OCI-LY1 (cell line): ENCODE measurements around the gene SLC26A11.

Experiments used
- EZH2 ChIP-seq: fragments of 200-600 bp; sonication (generic), shearing (Covaris generic); IDR thresholded peaks from 2 replicates; pipeline ENCODE4 v1.8.0; 2017; ENCODE audit warnings: borderline replicate concordance, mixed run types, mild to moderate bottlenecking, antibody characterized with exemption, low read length, moderate library complexity, mixed read lengths
- TF ChIP-seq, protein P1 (sequence below): fragments of 200-600 bp; sonication (generic), shearing (Covaris generic); IDR thresholded peaks from 2 replicates; pipeline ENCODE4 v1.5.1; 2017; ENCODE audit warnings: mild to moderate bottlenecking, antibody characterized with exemption, low read length, moderate library complexity, mixed read lengths

GRCh38 chr17:80187515-80187941 lies 32.7 kb upstream of the SLC26A11 start:
- TF ChIP-seq, protein P1, sequence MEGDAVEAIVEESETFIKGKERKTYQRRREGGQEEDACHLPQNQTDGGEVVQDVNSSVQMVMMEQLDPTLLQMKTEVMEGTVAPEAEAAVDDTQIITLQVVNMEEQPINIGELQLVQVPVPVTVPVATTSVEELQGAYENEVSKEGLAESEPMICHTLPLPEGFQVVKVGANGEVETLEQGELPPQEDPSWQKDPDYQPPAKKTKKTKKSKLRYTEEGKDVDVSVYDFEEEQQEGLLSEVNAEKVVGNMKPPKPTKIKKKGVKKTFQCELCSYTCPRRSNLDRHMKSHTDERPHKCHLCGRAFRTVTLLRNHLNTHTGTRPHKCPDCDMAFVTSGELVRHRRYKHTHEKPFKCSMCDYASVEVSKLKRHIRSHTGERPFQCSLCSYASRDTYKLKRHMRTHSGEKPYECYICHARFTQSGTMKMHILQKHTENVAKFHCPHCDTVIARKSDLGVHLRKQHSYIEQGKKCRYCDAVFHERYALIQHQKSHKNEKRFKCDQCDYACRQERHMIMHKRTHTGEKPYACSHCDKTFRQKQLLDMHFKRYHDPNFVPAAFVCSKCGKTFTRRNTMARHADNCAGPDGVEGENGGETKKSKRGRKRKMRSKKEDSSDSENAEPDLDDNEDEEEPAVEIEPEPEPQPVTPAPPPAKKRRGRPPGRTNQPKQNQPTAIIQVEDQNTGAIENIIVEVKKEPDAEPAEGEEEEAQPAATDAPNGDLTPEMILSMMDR, result no peak
- TF ChIP-seq EZH2, result no peak
